Lower leg skin (tissue), 4 donors: ENCODE data around the gene JPH2. TPM values are rescaled to one million over a fixed set of nuclear protein-coding genes. Genes with fewer than 3 reads are reported as not detected.
"Not testable (repeated sequence)": the region's sequence is repeated elsewhere in the genome, so short reads cannot be mapped to it uniquely, and the experiment has no call there.

Experiments
- DNase-seq, 2 donors: peaks; one replicate each; pipeline ENCODE4 v3.0.0-alpha.2; 2019; ENCODE audit warnings: low spot score in 2 of 2
- H3K4me3 ChIP-seq: fragments of 200-600 bp; sonication (generic); 2 replicates; pipeline ENCODE4 v1.5.1; 2017; ENCODE audit warnings: mild to moderate bottlenecking, low read depth; ENCODE audit not compliant: poor library complexity, severe bottlenecking
- CTCF ChIP-seq, 3 donors: fragments of 450-650 bp; IDR thresholded peaks; one replicate each; pipeline ENCODE4 v1.5.1; 2016; ENCODE audit warnings: antibody characterized with exemption in 3 of 3, mild to moderate bottlenecking in 3 of 3, moderate library complexity in 2 of 3
- POLR2A ChIP-seq, 2 donors: fragments of 450-650 bp; IDR thresholded peaks; one replicate each; pipeline ENCODE4 v1.6.1; 2016 to 2017; ENCODE audit warnings: antibody characterized with exemption in 2 of 2, mild to moderate bottlenecking in 1 of 2, moderate library complexity in 1 of 2
- WGBS, 2 donors: methylation state at CpG; one replicate each; pipeline ENCODE4 v1.1.5; 2018; 5-methylcytosine and 5-hydroxymethylcytosine counted together
- intact Hi-C: fragments of 100-400 bp; cut with DNase I; formaldehyde crosslinking; loops from one replicate; pipeline ENCODE4 v1.15.0; 2023; ENCODE audit warnings: low total_unique reads
- total RNA-seq, 4 donors: library from RNA; depleted of rRNA; stranded (reverse); fragments of >200 nt; gene quantifications; one replicate each; pipeline ENCODE4 v1.1.0, GENCODE V29; 2016

Gene JPH2
- total RNA-seq, 4 donors from 2014 or later = 1.5 to 10.9 (median 5.6) TPM

- WGBS, 2 donors = 93 to 97% methylated on average over 4 of the region's 4 CpGs
- TF ChIP-seq CTCF (IDR thresholded peaks at IDR 0.05) = no peak
- TF ChIP-seq POLR2A (IDR thresholded peaks at IDR 0.05) = no peak
- H3K4me3 ChIP-seq = no peak overlapping the region
- intact Hi-C loops = no loop called here
- DNase-seq = no peak
Observed at GRCh38 chr20:44199877-44200276, 12.9 kb upstream of the JPH2 start.

- intact Hi-C loops = no loop called here
Observed at GRCh38 chr20:44198872-44199271, 11.9 kb upstream of the JPH2 start.

GRCh38 chr20:44196271-44196670, 9.3 kb upstream of the JPH2 start:
- WGBS, 2 donors = 68 to 72% methylated on average over 3 of the region's 3 CpGs
- no peak overlapping the region for H3K4me3 ChIP-seq
- TF ChIP-seq CTCF (IDR thresholded peaks at IDR 0.05) = no peak
- no peak for TF ChIP-seq POLR2A (IDR thresholded peaks at IDR 0.05)
- DNase-seq = no peak
- intact Hi-C loops = no loop called here

More at GRCh38 chr20:44198872-44199271, 11.9 kb upstream of the JPH2 start:
- no peak overlapping the region for H3K4me3 ChIP-seq
- no peak for TF ChIP-seq CTCF (IDR thresholded peaks at IDR 0.05)
- TF ChIP-seq POLR2A (IDR thresholded peaks at IDR 0.05) = no peak
- no peak for DNase-seq
- 91 to 95% methylated on average over 4 of the region's 4 CpGs for WGBS, 2 donors

- TF ChIP-seq CTCF (IDR thresholded peaks at IDR 0.05) (no peak), POLR2A (IDR thresholded peaks at IDR 0.05) (no peak)
- DNase-seq = no peak
- intact Hi-C loops = no loop called here
- 95 to 98% methylated on average over 1 of the region's 1 CpG for WGBS, 2 donors
- no peak overlapping the region for H3K4me3 ChIP-seq
Observed at GRCh38 chr20:44195605-44196004, 8.6 kb upstream of the JPH2 start.

GRCh38 chr20:44193801-44194200, 6.8 kb upstream of the JPH2 start:
- intact Hi-C loops = no loop called here
- 72 to 80% methylated on average over 2 of the region's 2 CpGs for WGBS, 2 donors
- no peak for TF ChIP-seq CTCF (IDR thresholded peaks at IDR 0.05)
- TF ChIP-seq POLR2A (IDR thresholded peaks at IDR 0.05) = no peak
- H3K4me3 ChIP-seq = no peak overlapping the region
- DNase-seq = no peak

GRCh38 chr20:44191640-44192039, 4.7 kb upstream of the JPH2 start:
- intact Hi-C loops = loop anchor here (2.0 kb wide), 1 partner anchor 67 kb away; no protein-coding TSS in a partner anchor
- DNase-seq, H3K4me3 ChIP-seq: not testable (repeated sequence)
- WGBS, 2 donors = 92 to 96% methylated on average over 5 of the region's 5 CpGs

GRCh38 chr20:44190197-44190852, 3.3 kb upstream of the JPH2 start:
- DNase-seq, H3K4me3 ChIP-seq: not testable (repeated sequence)
- 23 to 24% methylated on average over 15 of the region's 15 CpGs for WGBS, 2 donors
- intact Hi-C loops = loop anchor here (2.0 kb wide), 1 partner anchor 68 kb away; no protein-coding TSS in a partner anchor
